Muscle of leg (tissue), 11 donors: ENCODE measurements around the gene MT1H. TPM values are rescaled to one million over a fixed set of nuclear protein-coding genes. Genes with fewer than 3 reads are reported as not detected.

Experiments used
- DNase-seq: peaks from one replicate; pipeline ENCODE4 v3.0.0; 2013
- H3K27ac ChIP-seq: one replicate; pipeline ENCODE4 v1.5.1; 2013; ENCODE audit warnings: mild to moderate bottlenecking, low read length, control low read depth
- H3K27me3 ChIP-seq: one replicate; pipeline ENCODE4 v1.6.1; 2013; ENCODE audit warnings: low read length; ENCODE audit not compliant: control insufficient read depth, insufficient read depth
- H3K36me3 ChIP-seq: one replicate; pipeline ENCODE4 v1.6.1; 2013; ENCODE audit warnings: low read length; ENCODE audit not compliant: control insufficient read depth, insufficient read depth
- H3K4me1 ChIP-seq: one replicate; pipeline ENCODE4 v1.6.1; 2013; ENCODE audit warnings: low read length; ENCODE audit not compliant: control insufficient read depth, insufficient read depth
- H3K4me3 ChIP-seq: one replicate; pipeline ENCODE4 v1.5.1; 2013; ENCODE audit warnings: low read length, control low read depth
- H3K9me3 ChIP-seq: replicated peaks from 2 replicates; pipeline ENCODE4 v1.6.1; 2013; ENCODE audit warnings: low read depth, low read length; ENCODE audit not compliant: control insufficient read depth
- WGBS: methylation state at CpG from one replicate; pipeline ENCODE4 v1.1.5; 2013; ENCODE audit warnings: missing lambda C conversion rate; ENCODE audit not compliant: insufficient coverage; 5-methylcytosine and 5-hydroxymethylcytosine counted together
- polyA plus RNA-seq, 8 donors: library from polyadenylated mRNA; unstranded; fragments of 120-200 nt; gene quantifications; one replicate each; pipeline versions ENCODE4 v1.2.1 to v1.2.3, GENCODE V29; 2013; ENCODE audit warnings: inconsistent platforms in 1 of 8, low replicate concordance in 1 of 8; ENCODE audit not compliant: insufficient read length in 8 of 8, insufficient read depth in 1 of 8
- total RNA-seq: library from RNA; stranded (reverse); fragments of 120-200 nt; gene quantifications from one replicate; pipeline ENCODE4 v1.2.4, GENCODE V29; 2013

MT1H gene
- total and polyA plus RNA-seq, 9 donors: 0.40 to 8.7 (median 5.1) TPM; not detected in 4

DNA sequence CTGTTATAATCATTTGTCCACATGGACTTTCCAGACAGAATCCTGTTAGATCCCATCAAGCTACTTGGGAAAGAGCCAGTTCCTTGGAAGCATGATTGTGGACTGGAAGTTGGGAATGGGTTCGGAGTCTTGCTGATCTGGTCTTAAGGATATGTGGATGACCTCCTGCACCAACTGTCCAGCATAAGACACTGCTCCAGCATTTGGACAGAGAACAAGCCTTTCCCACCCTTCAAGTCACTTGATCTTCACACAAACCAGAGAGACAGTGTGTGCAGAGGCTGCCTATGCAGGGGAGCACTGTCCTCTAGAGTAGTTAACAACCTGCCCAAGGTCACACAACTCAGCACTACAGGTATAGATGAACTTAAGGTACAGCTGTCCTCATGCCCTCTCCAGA lies 23.8 kb upstream of the MT1H start:
- peaks cover 84% of the 10 kb centered on the region for H3K27me3 ChIP-seq
- H3K9me3 ChIP-seq: no peaks in the 10 kb centered on the region
- H3K27ac ChIP-seq: no peak overlapping the region
- no peaks in the 10 kb centered on the region for H3K36me3 ChIP-seq
- H3K4me1 ChIP-seq: peaks cover 9% of the 10 kb centered on the region
- WGBS: no CpG with 5 or more reads among the region's 1 CpG
- DNase-seq: no peak
- no peak overlapping the region for H3K4me3 ChIP-seq

DNA sequence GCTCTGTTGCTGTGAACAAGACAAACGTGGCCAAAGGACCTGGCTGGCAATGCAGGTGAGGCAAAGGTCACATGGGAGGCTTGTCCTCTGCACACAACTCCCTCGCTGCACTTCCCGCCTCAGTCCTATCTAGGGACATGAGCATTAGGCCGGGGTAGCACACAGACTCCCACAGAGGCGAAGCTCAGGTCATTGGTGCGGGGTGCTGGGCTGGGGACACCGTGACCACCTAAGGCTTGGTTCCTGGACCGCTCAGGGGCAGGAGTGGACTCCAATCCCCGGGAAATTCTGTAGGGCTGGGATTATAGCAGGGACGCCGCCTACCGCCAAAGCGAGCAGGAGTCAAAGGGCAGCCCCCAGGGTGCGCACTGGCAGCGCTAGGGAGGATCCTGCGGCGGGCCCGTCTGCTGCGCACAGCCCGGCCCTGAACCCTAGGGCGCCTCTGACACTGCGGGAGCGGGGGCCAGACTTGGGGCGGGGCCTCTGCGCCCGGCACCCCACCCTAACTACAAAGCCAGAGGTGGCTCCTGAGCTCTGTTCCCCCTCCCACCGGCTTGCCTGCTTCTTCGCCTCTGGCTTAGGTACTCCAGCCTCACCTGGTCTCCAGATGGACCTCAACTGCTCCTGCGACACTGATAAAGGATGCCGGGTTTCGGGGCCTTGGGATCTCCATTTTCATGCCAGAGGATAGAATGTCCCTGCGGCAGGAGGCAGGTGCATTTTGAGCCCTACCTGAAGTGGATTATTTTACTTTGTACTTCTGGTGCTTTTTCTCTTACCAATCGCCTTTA lies 21.8 kb upstream of the MT1H start:
- Histone ChIP-seq H3K36me3 (no peaks in the 10 kb centered on the region), H3K27me3 (peaks cover 82% of the 10 kb centered on the region), H3K9me3 (no peaks in the 10 kb centered on the region), H3K4me3 (no peak overlapping the region), H3K4me1 (peaks cover 9% of the 10 kb centered on the region), H3K27ac (no peak overlapping the region)
- DNase-seq: no peak
- 10% methylated on average over 30 of the region's 33 CpGs for WGBS

DNA sequence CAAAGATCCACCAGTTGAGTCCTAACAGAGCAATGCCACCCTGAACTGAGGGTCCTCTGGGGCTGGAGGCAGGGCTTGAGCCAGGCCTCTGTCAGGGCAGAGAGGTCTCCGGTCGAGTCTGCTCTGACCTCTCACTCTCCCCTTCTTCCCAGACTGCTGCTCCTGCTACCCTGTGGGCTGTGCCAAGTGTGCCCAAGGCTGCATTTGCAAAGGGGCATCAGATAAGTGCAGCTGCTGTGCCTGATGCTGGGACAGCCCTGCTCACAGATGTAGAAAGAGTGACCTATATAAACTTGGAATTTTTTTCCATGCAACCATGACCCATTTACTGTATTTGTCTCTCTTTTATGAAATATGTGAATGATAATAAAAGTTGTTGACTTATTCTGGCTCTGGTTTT lies 20.3 kb upstream of the MT1H start:
- no peaks in the 10 kb centered on the region for H3K9me3 ChIP-seq
- H3K27me3 ChIP-seq: peaks cover 70% of the 10 kb centered on the region
- no peak overlapping the region for H3K27ac ChIP-seq
- no peak overlapping the region for H3K4me3 ChIP-seq
- H3K36me3 ChIP-seq: no peaks in the 10 kb centered on the region
- no peaks in the 10 kb centered on the region for H3K4me1 ChIP-seq
- DNase-seq: no peak
- WGBS: 83% methylated on average over 2 of the region's 2 CpGs

DNA sequence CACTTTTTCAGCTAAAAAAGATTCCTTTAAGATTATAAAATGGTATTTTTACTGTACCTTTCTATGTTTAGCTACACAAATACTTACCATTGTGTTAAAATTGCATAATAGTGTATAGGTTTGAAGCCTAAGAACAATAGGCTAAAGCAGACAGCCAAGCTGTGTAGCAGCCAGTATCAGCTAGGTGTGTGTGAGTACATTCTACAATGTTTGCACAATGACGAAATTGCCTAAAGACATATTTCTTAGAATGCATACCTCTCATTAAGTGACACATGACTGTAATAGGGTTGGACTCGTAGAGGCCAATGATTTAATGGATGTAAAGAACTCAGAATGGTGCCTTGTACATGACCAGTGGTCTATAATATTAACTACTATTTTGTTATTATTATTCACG lies 19.8 kb upstream of the MT1H start:
- no peak for DNase-seq
- Histone ChIP-seq H3K36me3 (no peaks in the 10 kb centered on the region), H3K27ac (no peak overlapping the region), H3K4me1 (no peaks in the 10 kb centered on the region), H3K27me3 (peaks cover 66% of the 10 kb centered on the region), H3K4me3 (no peak overlapping the region), H3K9me3 (no peaks in the 10 kb centered on the region)
- no CpG with 5 or more reads among the region's 3 CpGs for WGBS

DNA sequence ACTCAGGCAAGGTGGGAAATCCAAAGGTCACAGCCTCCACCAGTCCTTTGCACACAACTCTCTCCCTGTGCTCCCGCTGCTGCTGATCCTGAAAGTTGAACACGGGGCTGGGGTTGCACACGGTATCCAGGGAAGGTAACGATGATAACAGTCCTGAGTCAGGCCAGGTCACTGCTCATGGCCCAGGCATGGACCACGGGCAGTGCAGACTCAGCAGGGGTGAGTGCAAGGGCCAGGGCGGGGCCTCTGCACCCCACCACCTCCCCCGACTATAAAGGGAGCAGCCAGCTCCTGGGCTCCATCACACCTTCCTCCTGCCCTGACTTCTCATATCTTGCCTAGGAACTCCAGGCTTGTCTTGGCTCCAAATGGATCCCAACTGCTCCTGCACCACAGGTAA lies 18.0 kb upstream of the MT1H start, which contains the start of gene MT1B:
MT1B (plus strand) TSS at position 301 of the 400 bp plus-strand sequence; CDS start at position 369, 68 bp downstream.
- Histone ChIP-seq H3K27ac (no peak within 1 kb of the TSS), H3K36me3 (no peaks in the 10 kb centered on the region), H3K27me3 (peaks cover 56% of the 10 kb centered on the region), H3K4me1 (no peaks in the 10 kb centered on the region), H3K9me3 (no peaks in the 10 kb centered on the region), H3K4me3 (no peak within 1 kb of the TSS)
- no peak for DNase-seq
- 46% methylated on average over 5 of the region's 7 CpGs for WGBS

DNA sequence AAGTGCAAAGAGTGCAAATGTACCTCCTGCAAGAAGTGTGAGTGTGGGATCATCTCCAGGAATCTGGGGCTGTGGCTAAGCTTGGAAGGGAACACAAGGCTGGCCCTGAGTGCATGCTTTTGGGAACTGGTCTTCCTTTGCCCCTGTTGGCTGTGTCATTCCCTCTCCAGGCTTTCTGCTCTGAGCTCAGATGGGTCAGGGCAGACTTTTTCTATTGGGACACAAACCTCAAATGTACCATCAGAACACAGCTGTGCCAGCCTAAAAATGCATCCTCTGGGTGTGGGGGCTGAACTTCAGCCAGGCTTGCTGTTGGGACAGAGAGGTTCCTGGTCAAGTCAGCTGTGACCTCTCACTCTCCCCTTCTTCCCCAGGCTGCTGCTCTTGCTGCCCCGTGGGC lies 17.0 kb upstream of the MT1H start:
- H3K4me1 ChIP-seq: peaks cover 6% of the 10 kb centered on the region
- 89% methylated on average over 1 of the region's 1 CpG for WGBS
- H3K27me3 ChIP-seq: peaks cover 56% of the 10 kb centered on the region

DNA sequence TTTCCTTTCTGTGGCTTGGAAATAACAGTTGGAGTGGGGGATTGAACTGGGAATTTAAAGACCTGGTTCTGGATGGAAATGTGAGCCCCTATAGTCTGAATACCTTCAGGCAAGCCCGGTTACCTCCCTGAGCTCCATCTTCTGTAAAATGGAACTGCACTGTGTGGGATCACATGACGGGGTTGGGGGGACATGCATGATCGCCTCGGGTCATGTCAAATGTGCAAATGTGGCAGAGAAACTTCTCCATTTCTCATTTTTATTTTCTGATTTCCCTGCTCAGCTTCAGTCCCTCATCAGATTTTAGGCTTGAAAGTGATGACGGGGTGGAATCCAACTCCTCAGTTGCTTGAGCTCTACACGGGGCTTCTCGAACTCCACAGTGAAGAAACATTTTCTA lies 16.4 kb upstream of the MT1H start:
- 40% methylated on average over 1 of the region's 7 CpGs for WGBS
- Histone ChIP-seq H3K27ac (no peak overlapping the region), H3K4me1 (peaks cover 12% of the 10 kb centered on the region), H3K9me3 (no peaks in the 10 kb centered on the region), H3K27me3 (peaks cover 56% of the 10 kb centered on the region), H3K4me3 (no peak overlapping the region), H3K36me3 (no peaks in the 10 kb centered on the region)
- DNase-seq: no peak

More for the DNA sequence above, 17.0 kb upstream of the MT1H start:
- Histone ChIP-seq H3K4me3 (no peak overlapping the region), H3K9me3 (no peaks in the 10 kb centered on the region), H3K27ac (no peak overlapping the region), H3K36me3 (no peaks in the 10 kb centered on the region)
- DNase-seq: no peak

DNA sequence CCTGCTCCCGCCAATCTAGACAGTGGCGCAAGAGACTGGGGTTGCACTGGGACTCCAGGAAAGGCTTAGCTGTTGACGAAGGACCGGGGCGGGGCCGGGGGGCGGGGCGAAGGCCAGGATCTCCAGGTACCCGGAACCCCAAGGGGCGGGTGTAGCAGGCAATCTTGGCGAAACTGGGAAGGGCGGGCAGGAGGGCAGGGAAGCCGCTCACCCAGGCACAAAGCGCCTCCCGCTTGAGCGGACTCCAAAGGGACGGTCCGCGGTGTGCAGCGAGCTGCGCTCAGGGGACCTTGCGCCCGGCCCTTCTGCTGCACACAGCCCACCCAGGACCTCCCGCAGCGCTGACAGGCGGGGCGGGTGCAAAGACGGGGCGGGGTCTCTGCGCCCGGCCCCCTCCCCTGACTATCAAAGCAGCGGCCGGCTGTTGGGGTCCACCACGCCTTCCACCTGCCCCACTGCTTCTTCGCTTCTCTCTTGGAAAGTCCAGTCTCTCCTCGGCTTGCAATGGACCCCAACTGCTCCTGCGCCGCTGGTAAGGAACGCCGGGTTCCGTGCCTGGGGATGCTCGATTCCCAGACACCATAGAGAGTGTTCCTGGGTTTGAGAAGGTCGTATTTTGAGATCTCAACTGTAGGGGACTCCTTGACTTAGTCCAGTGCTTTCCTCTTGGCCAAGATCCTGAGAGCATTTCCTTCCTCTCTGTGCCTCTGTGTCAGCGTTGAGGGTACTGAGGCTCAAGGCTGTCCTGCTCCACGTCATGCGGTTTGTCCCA lies 11.9 kb upstream of the MT1H start, which contains the start of gene MT1F:
MT1F (plus strand) TSS at position 405 of the 772 bp plus-strand sequence; CDS start at position 505, 100 bp downstream.
- DNase-seq: peak; percentile 28
- H3K27me3 ChIP-seq: peaks cover 64% of the 10 kb centered on the region
- under 1% methylated on average over 44 of the region's 46 CpGs for WGBS

DNA sequence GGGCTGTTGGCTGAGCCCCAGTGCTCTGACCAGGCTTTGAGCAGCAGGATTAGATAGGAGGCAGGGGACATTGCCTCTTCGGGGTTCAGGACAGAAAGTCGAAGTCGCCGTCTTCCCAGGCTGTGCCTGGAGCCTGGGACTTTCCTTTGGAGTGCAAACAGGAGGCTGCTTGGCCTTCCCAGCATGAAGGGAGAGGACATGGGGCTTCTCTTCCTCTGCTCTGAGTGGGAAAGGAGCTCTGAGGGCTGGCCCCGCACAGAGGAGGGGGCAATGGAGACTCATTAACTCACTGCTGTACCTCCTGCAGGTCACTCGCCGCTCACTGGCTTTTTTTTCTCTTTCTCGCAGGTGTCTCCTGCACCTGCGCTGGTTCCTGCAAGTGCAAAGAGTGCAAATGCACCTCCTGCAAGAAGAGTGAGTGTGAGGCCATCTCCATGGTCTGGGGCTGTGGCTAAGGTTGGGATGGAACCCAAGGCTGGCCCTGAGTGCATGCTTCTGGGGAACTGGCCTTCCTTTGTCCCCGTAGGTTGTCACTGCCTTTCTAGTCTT lies 11.2 kb upstream of the MT1H start:
- H3K9me3 ChIP-seq: no peaks in the 10 kb centered on the region
- WGBS: 4% methylated on average over 7 of the region's 10 CpGs
- no peak for DNase-seq
- H3K4me3 ChIP-seq: peak overlapping the region; percentile 42
- H3K36me3 ChIP-seq: no peaks in the 10 kb centered on the region
- H3K4me1 ChIP-seq: peaks cover 21% of the 10 kb centered on the region
- no peak overlapping the region for H3K27ac ChIP-seq
- H3K27me3 ChIP-seq: peaks cover 69% of the 10 kb centered on the region

More for the DNA sequence above, 11.9 kb upstream of the MT1H start, which contains the start of gene MT1F:
- Histone ChIP-seq H3K9me3 (no peaks in the 10 kb centered on the region), H3K4me1 (peaks cover 19% of the 10 kb centered on the region), H3K36me3 (no peaks in the 10 kb centered on the region), H3K27ac (no peak within 1 kb of the TSS), H3K4me3 (peak within 1 kb of the TSS; percentile 42)
